Lower leg skin (tissue), 4 donors: ENCODE results near the gene DRG2. TPM values are rescaled to one million over a fixed set of nuclear protein-coding genes. Genes with fewer than 3 reads are reported as not detected.

Experiments
- total RNA-seq, 4 donors: library from RNA; depleted of rRNA; stranded (reverse); fragments of >200 nt; gene quantifications; one replicate each; pipeline ENCODE4 v1.1.0, GENCODE V29; 2016

Gene DRG2
- total RNA-seq, 4 donors from 2014 or later = 33.5 to 44.5 (median 37.4) TPM

Other genes with a start within 250 kb of the DRG2 start
- 100 to 1,000 TPM; 119 to 555 (median 155) TPM for gene TOM1L2, start 115.5 kb upstream of the DRG2 start, total RNA-seq
- 1 to 10 TPM in 3 of 4 donors, under 1 TPM in 1; 0.93 to 6.4 (median 4.0) TPM for gene DRC3, start 115.1 kb upstream of the DRG2 start, total RNA-seq
- 10 to 100 TPM; 17.4 to 32.1 (median 22.9) TPM for gene ATPAF2, start 48.8 kb upstream of the DRG2 start, total RNA-seq
- 10 to 100 TPM; 23.0 to 30.1 (median 24.1) TPM for gene GID4, start 48.5 kb upstream of the DRG2 start, total RNA-seq
- under 1 TPM; 0.30 to 0.68 (median 0.50) TPM for gene MYO15A, start 20.8 kb downstream of the DRG2 start, total RNA-seq
- gene ALKBH5, start 95.9 kb downstream of the DRG2 start, total RNA-seq = 10 to 100 TPM; 56.0 to 87.2 (median 76.4) TPM
- gene LLGL1, start 137.7 kb downstream of the DRG2 start, total RNA-seq = 10 to 100 TPM; 24.5 to 32.7 (median 29.3) TPM
- 100 to 1,000 TPM; 202 to 292 (median 238) TPM for gene FLII, start 170.8 kb downstream of the DRG2 start, total RNA-seq
- 10 to 100 TPM; 24.3 to 57.7 (median 34.2) TPM for gene MIEF2, start 172.7 kb downstream of the DRG2 start, total RNA-seq
- gene TOP3A, start 227.0 kb downstream of the DRG2 start, total RNA-seq = 10 to 100 TPM; 18.7 to 46.4 (median 28.4) TPM
- 10 to 100 TPM; 14.0 to 23.7 (median 18.4) TPM for gene SMCR8, start 227.3 kb downstream of the DRG2 start, total RNA-seq